Neutrophil (primary cell): ENCODE data around the gene CAV3.

Experiments used
- H3K27ac ChIP-seq: fragments of 200-600 bp; sonication (generic); 2 replicates; pipeline ENCODE4 v1.5.1; 2016; ENCODE audit warnings: mild to moderate bottlenecking, moderate library complexity
- H3K27me3 ChIP-seq: fragments of 200-600 bp; sonication (generic); 2 replicates; pipeline ENCODE4 v1.6.0; 2016; ENCODE audit warnings: mild to moderate bottlenecking
- H3K36me3 ChIP-seq: fragments of 200-600 bp; sonication (generic); 2 replicates; pipeline ENCODE4 v1.5.1; 2017
- H3K4me1 ChIP-seq, 2 experiments: fragments of 200-600 bp in 1 of 2; sonication (generic) in 1 of 2; 1 replicate in 1 of 2; 2 replicates in 1 of 2; pipeline versions ENCODE4 v1.5.1 to v1.6.1; 2013 to 2016; ENCODE audit warnings: low read depth in 1 of 2, low read length in 1 of 2, mild to moderate bottlenecking in 1 of 2, moderate library complexity in 1 of 2; ENCODE audit not compliant: control insufficient read depth in 1 of 2, insufficient read depth in 1 of 2
- H3K4me3 ChIP-seq, 2 experiments: fragments of 200-600 bp in 1 of 2; sonication (generic) in 1 of 2; 1 replicate in 1 of 2; 2 replicates in 1 of 2; pipeline ENCODE4 v1.5.1; 2013 to 2016; ENCODE audit warnings: low read depth in 1 of 2, low read length in 1 of 2, mild to moderate bottlenecking in 1 of 2, moderate library complexity in 1 of 2
- H3K9me3 ChIP-seq: fragments of 200-600 bp; sonication (generic); 2 replicates; pipeline ENCODE4 v1.5.1; 2016
- TF ChIP-seq, protein P1 (sequence below): fragments of 200-600 bp; sonication (generic); IDR thresholded peaks from 2 replicates; pipeline ENCODE4 v1.5.1; 2016; ENCODE audit warnings: antibody characterized with exemption

CAV3 gene

DNA sequence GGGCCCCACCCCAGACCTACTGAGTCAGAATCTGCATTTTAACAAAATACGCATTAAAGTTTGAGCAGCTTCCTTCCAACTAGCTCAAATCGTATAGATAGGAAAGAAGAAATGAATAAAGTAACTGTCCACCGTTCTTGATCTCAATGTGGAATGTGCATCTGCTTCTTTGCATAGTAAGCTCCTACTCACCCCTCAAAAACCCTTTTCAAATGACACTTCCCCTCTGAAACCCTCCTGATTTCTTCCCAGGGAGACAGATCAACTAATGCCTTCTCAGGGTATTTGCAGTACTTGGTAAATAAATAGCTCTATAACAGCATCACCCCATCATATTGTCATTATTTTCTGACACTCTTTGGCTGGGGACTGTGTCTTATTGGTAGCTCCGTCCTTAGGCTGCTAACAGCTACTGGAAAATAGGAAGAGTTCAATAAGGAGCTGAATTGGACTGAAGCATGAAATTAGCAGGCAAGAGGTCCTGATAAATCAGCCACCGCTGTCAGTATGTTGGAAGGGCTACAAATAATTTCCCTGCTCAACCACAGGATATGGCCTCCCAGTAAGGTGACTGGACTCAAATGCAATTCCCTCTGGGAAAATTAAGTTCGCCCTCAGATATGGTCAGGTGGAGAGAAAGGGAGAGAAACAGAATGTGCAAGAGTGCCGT, 25.6 kb downstream of the CAV3 start:
- no peaks in the 10 kb centered on the region for H3K36me3 ChIP-seq
- no peak overlapping the region for H3K27ac ChIP-seq
- no peaks in the 10 kb centered on the region for H3K9me3 ChIP-seq
- H3K27me3 ChIP-seq, result peaks cover 5% of the 10 kb centered on the region
- TF ChIP-seq, protein P1, sequence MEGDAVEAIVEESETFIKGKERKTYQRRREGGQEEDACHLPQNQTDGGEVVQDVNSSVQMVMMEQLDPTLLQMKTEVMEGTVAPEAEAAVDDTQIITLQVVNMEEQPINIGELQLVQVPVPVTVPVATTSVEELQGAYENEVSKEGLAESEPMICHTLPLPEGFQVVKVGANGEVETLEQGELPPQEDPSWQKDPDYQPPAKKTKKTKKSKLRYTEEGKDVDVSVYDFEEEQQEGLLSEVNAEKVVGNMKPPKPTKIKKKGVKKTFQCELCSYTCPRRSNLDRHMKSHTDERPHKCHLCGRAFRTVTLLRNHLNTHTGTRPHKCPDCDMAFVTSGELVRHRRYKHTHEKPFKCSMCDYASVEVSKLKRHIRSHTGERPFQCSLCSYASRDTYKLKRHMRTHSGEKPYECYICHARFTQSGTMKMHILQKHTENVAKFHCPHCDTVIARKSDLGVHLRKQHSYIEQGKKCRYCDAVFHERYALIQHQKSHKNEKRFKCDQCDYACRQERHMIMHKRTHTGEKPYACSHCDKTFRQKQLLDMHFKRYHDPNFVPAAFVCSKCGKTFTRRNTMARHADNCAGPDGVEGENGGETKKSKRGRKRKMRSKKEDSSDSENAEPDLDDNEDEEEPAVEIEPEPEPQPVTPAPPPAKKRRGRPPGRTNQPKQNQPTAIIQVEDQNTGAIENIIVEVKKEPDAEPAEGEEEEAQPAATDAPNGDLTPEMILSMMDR, result no peak
- no peak overlapping the region for H3K4me3 ChIP-seq
- no peaks in the 10 kb centered on the region for H3K4me1 ChIP-seq

DNA sequence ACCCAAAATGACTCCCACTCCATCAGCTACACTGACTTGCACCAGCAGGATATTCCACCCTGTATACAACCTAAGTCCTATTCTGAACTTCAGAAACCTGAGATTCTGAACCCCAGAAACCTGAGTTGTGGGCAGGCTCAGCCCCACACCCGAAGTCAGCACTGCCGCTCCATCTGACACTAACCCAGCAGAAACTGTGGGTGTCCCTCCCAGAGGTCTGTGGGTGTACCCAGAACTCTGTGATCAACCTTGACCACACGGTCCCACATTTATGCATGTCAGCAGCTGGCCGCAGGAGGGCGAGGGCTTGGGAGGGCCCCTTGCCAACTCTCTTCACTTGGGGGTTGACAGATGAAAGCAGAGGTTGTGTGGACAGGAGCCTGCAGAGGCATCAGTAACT, 26.5 kb downstream of the CAV3 start:
- TF ChIP-seq, protein P1, result no peak
- Histone ChIP-seq H3K36me3 (no peaks in the 10 kb centered on the region), H3K4me1 (no peaks in the 10 kb centered on the region), H3K27me3 (peaks cover 11% of the 10 kb centered on the region), H3K9me3 (no peaks in the 10 kb centered on the region), H3K4me3 (no peak overlapping the region), H3K27ac (no peak overlapping the region)

DNA sequence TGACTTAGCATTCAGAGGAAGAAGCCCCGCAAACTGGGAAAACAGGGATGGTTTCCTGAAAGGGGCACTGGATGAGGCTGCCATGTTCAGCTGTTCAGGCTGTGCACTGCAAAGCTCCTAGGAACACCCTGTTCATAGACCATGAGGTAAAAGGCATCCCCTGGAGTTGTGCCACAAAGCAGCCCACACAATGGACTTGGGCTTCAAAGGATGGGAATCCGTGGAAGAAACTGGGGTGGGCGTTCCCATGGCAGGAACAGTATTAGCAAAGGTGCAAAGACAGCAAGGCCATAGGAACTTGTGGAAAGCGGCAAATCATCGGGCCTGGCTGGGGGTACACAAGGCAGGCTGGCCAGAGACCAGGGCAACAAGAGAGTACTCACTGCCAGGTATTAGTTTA, 26.9 kb downstream of the CAV3 start:
- TF ChIP-seq, protein P1, result no peak
- H3K9me3 ChIP-seq, result no peaks in the 10 kb centered on the region
- H3K36me3 ChIP-seq, result no peaks in the 10 kb centered on the region
- no peak overlapping the region for H3K27ac ChIP-seq
- H3K27me3 ChIP-seq, result peaks cover 16% of the 10 kb centered on the region
- no peak overlapping the region for H3K4me3 ChIP-seq
- no peaks in the 10 kb centered on the region for H3K4me1 ChIP-seq

DNA sequence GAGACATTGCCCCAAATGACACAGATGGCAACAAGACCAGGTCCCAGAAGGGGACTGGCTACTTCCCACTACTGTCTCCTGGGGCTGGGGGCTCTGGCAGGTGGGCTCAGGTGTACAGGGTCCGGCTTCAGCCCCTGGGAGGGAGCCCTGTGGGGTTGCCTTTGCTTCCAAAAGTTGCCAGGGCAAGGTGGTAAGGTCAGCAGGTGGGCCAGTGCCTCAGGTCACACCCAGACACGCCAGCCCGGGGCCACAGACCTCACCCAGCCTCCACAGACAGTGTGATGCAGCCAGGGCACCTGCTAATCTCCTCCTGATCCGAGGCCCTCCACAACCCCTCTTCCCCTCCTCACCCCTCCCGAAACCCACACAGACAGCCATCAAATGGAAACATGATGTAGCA, 28.3 kb downstream of the CAV3 start:
- TF ChIP-seq, protein P1, result no peak
- no peaks in the 10 kb centered on the region for H3K9me3 ChIP-seq
- H3K27ac ChIP-seq, result no peak overlapping the region
- no peak overlapping the region for H3K4me3 ChIP-seq
- H3K36me3 ChIP-seq, result no peaks in the 10 kb centered on the region
- H3K27me3 ChIP-seq, result peaks cover 29% of the 10 kb centered on the region
- H3K4me1 ChIP-seq, result no peaks in the 10 kb centered on the region

DNA sequence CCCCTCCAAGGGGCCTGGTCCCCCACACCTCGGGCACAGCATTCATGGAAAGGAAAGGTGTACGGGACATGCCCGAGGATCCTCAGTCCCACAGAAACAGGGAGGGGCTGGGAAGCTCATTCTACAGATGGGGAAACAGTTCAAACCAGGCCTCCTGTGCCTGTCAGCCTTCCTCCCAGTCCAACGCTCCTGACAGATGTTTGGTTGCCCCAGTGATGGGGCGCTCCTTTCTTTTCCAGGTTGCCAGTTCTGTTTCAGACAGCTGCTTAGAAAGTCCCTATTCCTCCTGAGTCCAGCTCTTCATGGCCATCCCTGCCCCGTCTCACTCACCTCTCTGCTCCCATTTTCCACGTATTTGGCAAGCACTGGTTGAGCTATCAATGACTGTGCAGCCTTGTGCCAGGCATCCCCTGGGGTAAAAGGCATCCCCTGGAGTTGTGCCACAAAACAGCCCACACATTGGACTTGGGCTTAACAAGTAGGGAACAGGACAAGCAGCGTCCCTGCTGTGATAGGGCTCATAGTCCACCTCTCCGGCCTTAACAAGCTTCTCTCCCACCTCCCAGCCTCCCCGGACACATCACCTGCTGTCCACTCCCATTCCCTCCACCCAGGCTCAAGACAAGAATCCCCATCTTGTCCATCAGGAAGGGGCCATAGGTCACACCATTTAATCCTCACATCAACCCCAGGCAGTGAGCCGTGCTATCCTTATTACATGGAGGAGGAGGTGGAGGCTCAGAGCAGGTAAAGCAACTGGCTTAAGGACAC, 29.2 kb downstream of the CAV3 start:
- no peak overlapping the region for H3K27ac ChIP-seq
- no peaks in the 10 kb centered on the region for H3K36me3 ChIP-seq
- no peaks in the 10 kb centered on the region for H3K9me3 ChIP-seq
- H3K27me3 ChIP-seq, result peaks cover 38% of the 10 kb centered on the region
- H3K4me3 ChIP-seq, result no peak overlapping the region
- no peaks in the 10 kb centered on the region for H3K4me1 ChIP-seq
- TF ChIP-seq, protein P1, result no peak
